HL-60/S4 (cell line): ENCODE measurements around the gene SLC3A2.

Source experiments
- in situ Hi-C: fragments of 300-500 bp; cut with MboI; formaldehyde crosslinking; loops from 2 replicates; pipeline ENCODE4 v1.14.3; 2022; ENCODE audit warnings: low sequenced_read_pairs

SLC3A2 gene

DNA sequence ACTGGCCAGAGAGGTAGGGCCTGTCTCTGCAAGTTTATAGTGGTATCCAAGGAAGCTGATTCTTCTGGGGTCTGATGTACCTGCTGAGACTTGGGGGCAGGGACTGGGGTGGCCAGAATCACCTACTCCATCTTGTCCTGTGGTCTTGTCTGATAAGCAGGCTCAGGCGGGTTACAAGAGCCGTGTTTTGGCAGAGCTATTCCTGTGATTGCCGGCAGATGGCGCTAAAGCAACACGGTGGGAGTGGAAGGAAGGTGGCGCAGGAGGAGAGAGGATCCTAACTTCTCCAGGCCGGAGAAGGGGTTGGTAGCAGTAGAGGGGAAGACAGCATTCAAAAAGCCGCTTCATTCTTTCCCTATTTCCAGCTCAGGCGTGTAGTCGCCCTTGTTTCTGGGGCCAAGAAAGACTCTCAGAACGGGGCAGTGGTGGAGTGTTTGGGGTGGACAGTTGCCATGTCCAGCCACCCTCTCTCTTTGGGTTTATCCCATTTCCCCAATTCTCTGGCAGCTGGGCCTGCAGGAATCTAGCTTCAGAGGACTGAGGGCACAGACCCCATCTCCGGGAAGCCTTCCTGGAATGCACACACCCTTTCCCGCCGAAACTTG, 25.3 kb downstream of the SLC3A2 start:
- in situ Hi-C loops = loop anchor here (5.0 to 25.0 kb wide), 2 partner anchors 116 to 306 kb away; no protein-coding TSS in a partner anchor

DNA sequence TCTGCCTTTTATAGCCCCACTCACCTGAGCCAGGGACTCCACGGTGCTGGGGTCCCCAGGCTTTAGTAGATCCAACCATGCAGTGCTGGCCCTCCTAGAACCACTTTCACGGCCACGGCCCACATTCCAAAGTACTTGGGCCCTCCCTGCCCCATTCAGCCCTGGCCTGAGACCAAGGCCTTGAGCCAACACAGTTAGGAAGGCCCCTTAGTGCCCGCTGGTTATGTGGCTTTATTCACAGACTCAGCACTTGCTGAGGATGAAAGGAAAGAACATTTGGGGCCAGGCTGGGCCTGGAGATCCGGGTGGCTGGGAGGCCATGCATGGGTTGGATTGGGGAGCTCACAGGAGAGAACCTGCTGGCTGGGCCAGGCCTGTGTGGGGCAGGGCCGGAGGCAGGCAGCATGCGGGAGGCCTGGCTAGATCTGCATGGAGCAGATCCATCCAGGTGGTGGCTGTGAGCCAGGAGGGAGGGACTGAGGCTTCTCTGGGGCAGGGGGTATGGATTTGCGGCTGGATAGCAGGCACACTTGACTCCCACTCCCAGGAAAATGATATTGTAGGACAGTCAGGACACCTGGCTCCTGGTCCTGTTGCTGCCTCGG, 27.9 kb downstream of the SLC3A2 start:
- in situ Hi-C loops = loop anchor here (5.0 to 25.0 kb wide), 2 partner anchors 114 to 304 kb away; no protein-coding TSS in a partner anchor

DNA sequence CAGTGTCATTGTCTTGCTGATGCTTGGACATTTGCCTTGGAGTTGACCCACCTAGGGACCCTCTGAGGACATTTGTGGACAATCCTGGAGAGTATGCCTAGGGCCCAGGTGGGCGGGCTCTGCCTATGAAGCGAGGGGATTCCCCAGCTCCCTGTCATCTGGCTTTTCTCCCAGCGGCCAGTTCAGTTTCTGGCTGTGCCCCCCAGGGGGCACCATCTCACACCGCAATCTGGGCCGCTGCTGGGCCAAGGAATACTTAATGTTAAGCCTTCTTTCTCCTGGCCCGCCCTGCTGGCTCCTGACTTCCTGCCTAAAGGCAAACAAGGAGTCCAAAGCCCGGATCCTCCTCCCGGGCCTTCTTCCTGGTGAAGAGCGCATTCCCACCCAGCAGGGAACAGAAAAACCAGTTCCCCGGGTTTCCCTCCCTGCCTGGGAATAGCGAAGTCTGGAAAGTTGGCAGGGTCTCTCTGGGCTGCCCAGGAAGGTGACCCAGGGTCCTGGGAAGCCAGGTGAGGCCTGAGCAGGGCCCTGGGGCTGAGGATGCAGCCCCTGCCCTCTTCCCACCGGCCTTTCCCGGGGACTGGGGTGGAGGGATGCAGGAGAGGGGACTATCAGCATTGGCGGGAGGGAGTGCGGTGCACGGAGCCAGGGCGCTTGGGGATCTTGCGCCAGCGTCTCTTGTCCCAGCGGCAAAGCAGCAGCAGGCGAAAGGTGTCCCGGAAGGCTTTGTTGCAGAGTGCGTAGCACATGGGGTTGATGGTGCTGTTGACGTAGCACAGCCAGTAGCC, 28.6 kb downstream of the SLC3A2 start:
- in situ Hi-C loops = loop anchor here (5.0 to 25.0 kb wide), 2 partner anchors 113 to 303 kb away; no protein-coding TSS in a partner anchor

DNA sequence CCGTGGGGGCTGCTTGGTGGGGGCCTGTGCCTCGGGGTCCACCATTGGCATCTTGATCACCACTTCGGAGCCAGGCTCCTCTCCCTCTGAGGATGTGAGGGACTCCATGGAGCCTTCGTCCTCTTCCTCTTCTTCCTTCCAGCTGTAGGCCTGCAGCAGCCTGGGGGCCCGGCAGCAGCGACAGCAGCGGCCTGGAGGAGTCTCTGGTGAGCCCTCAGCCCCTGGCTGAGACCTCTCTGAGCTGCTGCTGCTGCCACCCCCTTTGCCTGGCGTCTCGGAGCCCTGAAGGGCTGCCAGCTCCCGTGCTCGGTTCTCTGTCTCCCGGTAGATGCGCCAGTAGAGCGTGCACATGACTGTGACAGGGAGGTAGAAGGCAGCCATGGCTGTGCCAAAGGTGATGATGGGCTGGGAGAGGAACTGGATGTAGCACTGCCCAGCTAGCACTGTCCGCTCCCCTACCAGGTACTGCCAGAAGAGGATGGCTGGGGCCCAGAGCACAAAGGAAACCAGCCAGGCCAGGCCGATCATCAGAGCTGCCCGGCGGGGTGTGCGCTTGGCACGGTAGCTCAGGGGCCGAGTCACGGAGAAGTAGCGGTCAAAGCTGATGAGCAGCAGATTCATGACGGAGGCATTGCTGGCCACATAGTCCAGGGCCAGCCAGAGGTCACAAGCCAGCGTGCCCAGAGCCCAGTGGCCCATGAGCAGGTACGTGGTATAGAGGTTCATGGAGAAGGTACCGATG, 29.6 kb downstream of the SLC3A2 start:
- in situ Hi-C loops = loop anchor here (25.0 kb wide), 1 partner anchor 302 kb away; no protein-coding TSS in a partner anchor

DNA sequence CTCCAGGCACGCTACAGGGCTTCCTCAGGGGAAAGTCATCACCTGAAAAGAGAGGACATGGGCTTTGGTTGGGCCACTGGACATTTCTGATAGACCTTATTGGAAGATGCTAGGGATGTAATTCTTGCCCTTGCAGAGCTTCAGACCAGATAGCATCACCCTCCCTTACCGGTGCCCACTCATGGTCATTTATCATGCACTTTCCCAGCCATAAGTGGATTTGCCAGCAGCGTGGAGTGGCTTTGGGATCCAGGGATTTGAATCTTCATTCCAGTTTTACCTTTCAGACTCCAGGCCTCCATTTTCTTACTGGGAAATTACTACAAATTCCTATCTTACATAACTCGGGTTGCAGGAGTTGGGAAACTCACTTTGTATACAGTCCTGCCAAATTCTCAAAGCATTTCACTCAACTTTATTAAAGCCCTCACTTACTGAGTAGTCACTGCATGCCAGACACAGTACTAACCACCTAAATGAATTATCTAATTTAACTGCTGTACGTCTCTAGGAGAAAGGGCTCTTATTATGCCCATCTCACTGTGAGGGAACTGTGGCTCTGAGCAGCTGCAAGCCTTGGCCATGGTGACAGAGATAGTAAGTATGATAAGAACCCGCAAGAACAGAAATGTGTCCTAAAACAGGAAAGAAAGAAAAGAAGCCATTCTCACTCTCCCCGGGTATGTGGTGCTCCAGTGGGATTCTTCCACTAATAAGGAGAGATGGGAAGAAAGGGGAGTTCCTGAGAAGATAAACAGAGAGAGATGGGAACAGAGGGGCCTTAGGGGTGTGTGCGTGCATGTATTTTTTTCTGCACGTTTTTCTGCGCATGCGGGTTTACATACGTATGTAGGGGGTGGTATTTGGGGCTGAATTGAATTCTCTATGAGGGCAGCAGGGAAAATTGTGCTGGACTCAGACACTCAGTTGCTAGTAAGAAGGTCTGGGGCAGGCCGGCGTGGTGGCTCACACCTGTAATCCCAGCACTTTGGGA, 30.7 kb downstream of the SLC3A2 start:
- in situ Hi-C loops = loop anchor here (25.0 kb wide), 1 partner anchor 301 kb away; no protein-coding TSS in a partner anchor

DNA sequence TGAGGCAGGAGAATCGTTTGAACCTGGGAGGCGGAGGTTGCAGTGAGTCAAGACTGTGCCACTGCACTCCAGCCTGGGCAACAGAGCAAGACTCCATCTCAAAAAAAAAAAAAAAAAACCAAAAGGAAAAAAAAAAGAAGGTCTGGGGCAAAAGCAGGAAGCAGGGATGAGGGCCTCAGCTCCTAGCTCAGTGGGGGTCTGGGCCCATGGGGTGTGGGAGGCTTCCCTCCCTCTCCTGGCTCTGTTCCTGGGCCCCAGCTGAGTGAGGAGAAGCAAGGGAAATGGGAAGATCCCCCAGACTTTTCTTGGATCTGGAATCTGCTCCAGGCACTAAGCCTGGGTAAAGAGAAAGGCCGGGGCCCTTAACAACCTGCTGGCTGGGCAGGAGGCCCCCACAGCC, 31.6 kb downstream of the SLC3A2 start:
- in situ Hi-C loops = loop anchor here (25.0 kb wide), 1 partner anchor 300 kb away; no protein-coding TSS in a partner anchor

DNA sequence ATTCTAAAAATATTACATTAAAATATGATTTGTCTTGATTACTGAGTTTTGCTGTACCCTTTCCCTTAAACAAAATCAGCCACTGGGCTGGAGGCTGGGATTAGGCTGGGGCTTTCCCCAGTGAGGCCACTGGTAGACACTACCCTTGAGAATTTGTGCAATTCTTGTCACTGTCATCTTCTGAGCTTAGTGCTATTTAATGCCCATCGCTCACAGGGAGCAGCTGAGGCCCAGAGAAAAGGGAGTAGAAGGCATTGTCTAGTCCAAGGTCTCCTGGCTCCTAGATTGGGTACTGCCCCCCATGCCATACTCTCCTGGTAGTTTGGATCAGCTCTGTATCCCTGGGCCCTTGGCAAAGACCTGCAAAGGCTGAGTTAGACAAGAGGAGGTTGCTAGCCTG, 33.7 kb downstream of the SLC3A2 start:
- in situ Hi-C loops = loop anchor here (25.0 kb wide), 1 partner anchor 298 kb away; no protein-coding TSS in a partner anchor

DNA sequence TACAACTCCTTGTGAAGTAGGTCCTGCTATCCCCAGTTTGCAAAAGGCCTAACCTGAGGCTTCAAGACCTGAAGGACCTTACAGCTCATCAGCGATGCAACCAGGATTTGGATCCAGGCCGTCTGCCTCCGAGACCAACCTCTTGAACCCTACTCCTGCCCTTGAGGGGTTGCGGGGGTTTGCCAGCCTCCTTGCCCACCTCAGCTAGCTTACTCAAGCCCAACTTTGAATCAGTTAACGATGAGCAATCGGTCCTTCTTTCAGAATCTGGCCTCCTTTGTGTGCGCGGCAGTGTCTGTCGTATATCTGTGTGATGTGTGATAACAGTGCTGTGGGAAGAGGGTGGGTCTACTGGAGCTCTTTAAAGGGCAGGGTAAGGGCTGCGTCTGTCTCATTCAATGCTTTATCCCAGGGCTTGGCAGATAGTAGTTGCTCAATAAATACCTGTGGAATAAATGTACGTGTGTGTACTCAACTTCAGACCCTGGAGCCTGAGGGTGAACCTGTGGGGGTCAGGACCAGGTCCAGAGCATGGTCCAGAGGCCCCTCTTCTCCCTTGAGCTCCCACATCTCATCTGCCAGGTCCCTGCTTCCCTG, 37.3 kb downstream of the SLC3A2 start:
- in situ Hi-C loops = loop anchor here (25.0 kb wide), 1 partner anchor 294 kb away; no protein-coding TSS in a partner anchor

DNA sequence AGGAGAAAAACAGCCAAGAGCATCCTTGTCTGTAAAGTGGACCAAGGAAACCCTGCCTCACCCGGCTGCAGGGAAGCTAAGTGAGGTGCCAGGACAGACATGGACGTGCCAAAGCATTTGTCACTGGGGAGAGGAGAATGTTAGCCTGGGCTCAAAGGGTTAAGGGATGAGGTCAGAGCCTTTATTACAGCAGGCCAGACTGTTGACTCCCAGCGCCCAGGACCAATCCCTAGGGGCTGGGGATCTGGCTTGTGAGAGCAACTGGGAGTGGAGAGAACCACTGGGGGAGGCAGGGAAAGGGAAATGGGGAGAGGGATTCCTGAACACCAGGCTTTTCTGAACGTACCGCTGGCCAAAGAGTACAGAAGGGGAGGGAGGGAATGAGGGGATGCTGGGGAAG, 37.8 kb downstream of the SLC3A2 start:
- in situ Hi-C loops = loop anchor here (25.0 kb wide), 1 partner anchor 294 kb away; no protein-coding TSS in a partner anchor

DNA sequence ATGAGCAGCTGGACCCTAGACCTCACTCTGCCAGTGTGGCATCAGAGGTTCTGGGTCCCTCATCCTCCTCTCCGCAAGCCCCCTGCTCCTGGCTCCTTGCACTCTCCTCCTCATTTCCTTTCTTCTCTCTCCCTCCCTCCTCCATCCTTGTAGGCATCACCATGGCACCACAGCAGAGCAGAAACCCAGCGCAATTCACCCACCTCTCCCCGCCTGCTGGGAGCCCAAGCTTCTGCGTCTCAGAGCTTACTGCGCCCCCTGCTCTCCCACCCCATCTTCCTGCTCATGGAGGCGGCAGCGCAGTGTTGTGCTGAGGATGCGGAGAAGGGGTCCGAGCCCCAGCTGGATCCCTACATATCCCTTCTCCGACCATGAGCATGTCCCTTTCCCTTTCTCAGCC, 38.8 kb downstream of the SLC3A2 start:
- in situ Hi-C loops = loop anchor here (25.0 kb wide), 1 partner anchor 293 kb away; no protein-coding TSS in a partner anchor

DNA sequence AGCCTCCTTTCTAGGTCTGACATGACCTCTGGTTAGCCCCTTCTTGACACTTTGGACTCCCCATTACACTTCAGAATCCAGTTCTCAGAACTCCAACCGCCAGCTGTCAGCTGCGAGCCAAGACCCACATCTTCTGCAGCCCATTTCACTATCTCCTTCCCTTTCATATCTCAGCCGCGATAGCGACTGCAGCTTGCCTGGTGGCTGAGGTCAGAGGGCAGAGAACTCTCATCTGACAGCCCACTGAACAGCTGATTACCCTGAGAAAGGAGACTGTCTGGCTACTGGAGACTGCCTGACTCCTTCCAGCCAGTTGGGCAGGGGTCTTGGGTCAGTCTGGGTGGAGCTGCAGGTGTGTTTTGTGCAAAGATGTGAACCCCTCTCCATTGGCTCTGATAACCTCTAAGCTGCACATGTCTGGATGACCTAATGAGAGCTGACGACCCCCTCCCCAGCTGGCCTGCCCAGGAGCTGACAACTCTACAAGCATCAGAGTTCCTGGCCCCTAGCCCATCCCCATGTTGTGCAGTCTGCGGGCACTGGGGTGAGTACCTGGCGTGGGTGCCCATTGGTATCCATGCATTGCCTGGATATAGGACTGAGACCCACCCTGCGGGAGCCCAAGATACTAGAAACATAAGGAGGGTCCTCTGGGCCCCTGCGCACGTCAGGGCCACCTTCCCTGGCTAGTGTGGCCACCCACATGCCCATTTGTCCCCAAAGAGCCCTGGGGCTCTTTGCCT, 39.4 kb downstream of the SLC3A2 start:
- in situ Hi-C loops = loop anchor here (25.0 kb wide), 1 partner anchor 292 kb away; no protein-coding TSS in a partner anchor

DNA sequence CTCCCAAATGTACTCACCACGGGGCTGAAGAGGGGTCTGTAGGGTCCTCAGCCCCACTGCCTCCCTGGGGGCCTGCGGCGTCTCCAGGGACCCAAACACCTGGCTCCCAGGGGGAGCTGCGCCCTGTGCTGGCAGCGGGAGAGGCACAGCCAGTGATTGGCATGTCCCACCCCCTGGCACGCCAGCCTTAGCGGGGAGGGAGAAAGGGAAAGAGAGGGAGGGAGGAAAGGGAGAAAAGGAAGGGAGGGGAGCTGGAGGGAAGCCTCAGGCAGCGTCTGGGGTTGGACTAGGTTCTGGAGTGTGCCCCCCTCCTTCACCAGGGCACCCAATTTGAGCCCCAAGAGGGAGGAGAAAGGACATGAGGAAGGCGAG, 40.5 kb downstream of the SLC3A2 start, which contains the start of gene CHRM1:
Gene CHRM1, minus strand, starts transcription at position 163 of the 372 bp plus-strand sequence. CDS start 10,263 bp downstream, outside the sequence.
- in situ Hi-C loops = loop anchor here (25.0 kb wide), 1 partner anchor 291 kb away; no protein-coding TSS in a partner anchor

DNA sequence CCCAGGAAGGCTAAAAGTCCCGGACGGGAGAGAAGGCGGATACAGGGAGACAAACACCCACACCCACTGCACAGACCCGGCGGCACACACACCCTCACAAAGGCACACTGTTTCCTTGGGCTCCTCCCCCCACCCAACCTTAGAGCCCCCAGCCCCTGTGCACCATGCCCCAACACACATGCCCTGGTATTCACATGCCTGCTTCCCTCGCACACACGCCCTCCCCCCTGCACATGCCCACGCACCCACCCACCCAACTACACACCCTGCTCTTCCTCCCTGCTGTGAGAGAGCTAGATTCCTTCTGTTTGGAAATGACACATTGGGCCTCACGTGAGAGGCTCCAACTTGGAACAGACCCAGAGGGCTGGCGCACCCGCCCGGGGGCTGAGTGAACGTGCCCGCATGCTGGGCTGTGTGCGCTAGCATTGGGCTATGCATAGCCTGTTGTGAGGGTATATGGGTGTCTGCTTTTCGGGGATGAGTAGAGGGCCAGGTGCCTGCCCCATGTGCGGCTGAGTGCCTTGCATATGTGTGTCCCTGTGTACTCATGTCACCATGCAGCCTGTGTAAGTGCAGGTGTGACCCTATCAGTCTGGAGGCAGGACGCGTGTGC, 41.0 kb downstream of the SLC3A2 start:
- in situ Hi-C loops = loop anchor here (25.0 kb wide), 1 partner anchor 291 kb away; no protein-coding TSS in a partner anchor

DNA sequence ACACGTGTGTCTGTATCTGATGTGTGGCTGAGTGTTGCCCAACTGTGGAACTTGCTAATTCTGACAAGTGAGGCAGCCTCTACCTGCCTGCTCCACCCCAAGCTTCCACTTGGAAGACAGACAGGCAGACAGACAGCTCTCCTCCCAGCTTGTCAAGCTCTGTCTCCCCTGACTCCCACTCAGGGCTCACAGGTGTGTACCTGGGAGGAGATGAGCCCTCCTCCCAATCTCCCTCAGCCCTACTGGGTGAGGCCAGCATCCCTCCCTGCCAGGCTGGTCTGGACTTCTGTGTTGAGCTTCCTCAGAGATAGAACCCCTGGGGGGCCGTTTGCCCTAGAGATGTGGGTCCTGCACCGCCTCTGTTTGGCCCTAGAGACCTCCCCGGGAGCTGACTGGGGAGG, 41.5 kb downstream of the SLC3A2 start:
- in situ Hi-C loops = loop anchor here (25.0 kb wide), 1 partner anchor 290 kb away; no protein-coding TSS in a partner anchor

DNA sequence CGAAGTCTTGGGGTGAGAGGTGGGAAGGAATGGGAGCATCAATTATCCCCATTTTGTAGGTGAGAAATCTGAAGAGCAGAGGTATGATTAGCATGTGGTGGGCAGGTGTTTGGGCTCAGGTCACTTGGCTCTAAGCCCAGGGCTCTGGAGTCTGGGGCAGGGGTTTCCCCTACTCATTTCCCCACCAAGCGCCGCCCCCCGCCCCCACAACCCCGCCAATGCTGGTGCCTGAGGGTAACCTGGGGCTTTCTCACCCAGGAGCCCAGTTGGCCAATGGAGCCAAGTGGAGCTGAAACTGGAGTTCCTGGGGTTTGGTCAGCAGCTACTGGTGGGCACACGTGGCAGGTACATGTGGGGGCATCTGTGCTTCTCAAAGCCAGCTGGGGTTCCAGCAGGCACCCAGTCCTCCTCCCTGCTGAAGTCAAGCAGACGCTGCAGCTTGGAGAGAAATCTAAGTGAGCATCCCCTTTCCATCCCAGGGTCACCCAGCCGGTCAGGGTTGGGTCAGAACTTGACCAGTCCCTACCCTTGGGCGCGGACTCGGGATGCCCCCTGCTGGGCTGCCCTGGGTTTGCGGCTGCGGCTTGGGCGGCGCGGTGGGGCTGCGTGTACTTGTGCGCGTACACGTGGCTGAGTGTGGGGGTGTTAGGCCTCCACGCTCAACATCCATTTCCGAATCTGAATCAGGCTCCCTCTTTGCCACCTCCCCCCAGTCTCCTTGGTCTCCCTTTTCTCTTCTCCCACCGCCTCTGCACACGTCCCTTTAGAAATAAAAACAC, 42.1 kb downstream of the SLC3A2 start:
- in situ Hi-C loops = loop anchor here (25.0 kb wide), 1 partner anchor 289 kb away; no protein-coding TSS in a partner anchor

DNA sequence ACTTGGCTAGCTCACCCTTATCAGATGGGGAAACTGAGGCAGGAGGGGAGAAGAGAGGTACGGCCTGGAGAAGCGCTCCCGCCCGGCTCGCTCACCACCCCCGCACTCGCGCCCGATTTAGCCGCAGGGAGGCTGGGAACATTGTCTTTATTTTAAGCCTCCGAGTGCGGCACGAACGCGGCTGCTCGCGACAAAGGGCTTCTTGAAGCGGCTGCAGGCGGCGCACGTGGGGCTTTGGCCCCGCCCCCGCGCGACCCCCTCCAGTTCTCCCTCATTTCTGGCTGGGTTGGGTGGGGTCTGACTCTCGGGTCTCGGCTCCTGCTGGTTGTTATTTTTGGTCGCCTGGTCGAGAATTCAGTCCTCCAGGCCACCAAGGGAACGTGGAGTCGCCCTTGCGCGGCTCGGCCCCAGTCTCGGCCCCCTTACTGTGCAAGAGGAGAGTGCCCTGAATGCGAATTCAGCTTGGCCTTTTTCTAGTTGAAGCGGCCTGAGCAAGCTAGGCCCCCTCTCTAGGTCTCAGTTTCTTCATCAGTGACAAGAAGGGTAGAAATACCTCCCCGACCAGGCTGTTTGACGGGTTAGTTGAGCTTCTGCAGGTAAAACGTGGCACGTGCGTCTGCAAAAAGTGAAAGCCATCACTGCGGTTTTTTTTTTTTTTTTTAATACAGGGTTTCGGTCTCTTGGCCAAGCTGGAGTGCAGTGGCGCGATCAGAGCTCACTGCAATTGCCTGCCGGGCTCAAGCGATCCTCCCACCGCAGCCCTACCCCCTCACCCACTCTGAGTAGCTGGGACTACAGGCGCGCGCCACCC, 43.1 kb downstream of the SLC3A2 start:
- in situ Hi-C loops = loop anchor here (25.0 kb wide), 1 partner anchor 288 kb away; no protein-coding TSS in a partner anchor
